Fibroblast of skin of right biceps (primary cell): Measurements from ENCODE around the gene PTPN1.
A peak's percentile ranks its signal among the peaks of the same experiment; 100 is the strongest.
"Not testable (repeated sequence)": the region's sequence is repeated elsewhere in the genome, so short reads cannot be mapped to it uniquely, and the experiment has no call there.

Experiments used
- DNase-seq: peaks from one replicate; pipeline ENCODE4 v3.0.0-alpha.2; 2013

PTPN1 gene

GRCh38 chr20:50620459-50620858 lies 110.3 kb downstream of the PTPN1 start:
- DNase-seq = not testable (repeated sequence)

- no peak for DNase-seq
Observed at GRCh38 chr20:50621068-50621665, 111.0 kb downstream of the PTPN1 start.

GRCh38 chr20:50624351-50625016 lies 114.3 kb downstream of the PTPN1 start:
- no peak for DNase-seq

- peak; percentile 47 for DNase-seq
Observed at GRCh38 chr20:50625986-50626677, 115.9 kb downstream of the PTPN1 start.

GRCh38 chr20:50627747-50628146 lies 117.6 kb downstream of the PTPN1 start:
- no peak for DNase-seq

GRCh38 chr20:50628332-50628731 lies 118.1 kb downstream of the PTPN1 start:
- DNase-seq = no peak

GRCh38 chr20:50628853-50629669 lies 118.9 kb downstream of the PTPN1 start:
- DNase-seq = no peak

- no peak for DNase-seq
Observed at GRCh38 chr20:50629670-50630045, 119.5 kb downstream of the PTPN1 start.

- DNase-seq = no peak
Observed at GRCh38 chr20:50630578-50631263, 120.5 kb downstream of the PTPN1 start.

GRCh38 chr20:50632236-50632635 lies 122.1 kb downstream of the PTPN1 start:
- DNase-seq = no peak

GRCh38 chr20:50632701-50633100 lies 122.5 kb downstream of the PTPN1 start:
- DNase-seq = no peak

GRCh38 chr20:50633361-50633760 lies 123.2 kb downstream of the PTPN1 start:
- no peak for DNase-seq

GRCh38 chr20:50634191-50634590 lies 124.0 kb downstream of the PTPN1 start:
- no peak for DNase-seq
